ENCODE measurements around the gene BAIAP2.
A peak's percentile ranks its signal among the peaks of the same experiment; 100 is the strongest.

The BAIAP2 gene

DNA sequence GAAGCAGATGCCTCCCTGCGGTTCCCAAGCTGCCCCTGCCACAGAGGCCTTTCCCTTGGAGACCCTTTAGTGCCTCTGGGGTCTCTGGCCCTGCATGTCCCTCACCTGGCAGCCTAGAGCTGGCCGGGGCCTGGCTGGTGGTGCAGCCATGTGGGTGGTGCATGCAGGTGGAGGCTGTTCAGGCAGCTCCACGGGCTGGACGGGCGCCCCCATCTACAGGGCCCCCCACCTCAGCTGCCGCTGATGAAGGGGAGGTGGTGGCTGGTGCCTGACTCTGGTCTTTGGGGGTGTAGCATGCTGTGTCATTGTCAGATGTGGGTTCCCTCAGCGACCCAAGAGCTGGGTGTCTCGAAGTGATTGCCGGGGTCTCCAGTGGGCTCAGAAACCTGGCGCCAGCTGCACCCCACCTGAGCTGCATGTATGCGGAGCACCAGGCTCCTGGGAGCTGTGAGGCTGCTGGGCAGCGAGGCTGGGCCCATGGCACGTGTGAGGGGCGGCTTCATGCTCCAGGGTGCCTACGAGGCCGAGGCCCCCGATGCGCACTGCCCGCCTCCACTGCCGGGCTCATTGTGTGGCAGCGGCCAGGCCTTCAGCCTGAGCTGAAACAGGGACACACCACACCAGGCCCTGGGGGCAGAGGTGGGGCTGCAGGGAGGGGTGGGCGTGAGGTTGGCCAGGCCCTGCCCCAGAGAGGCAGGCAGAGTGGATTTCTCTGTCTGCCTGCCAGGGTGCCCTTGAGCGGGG is 57.0 kb downstream of the BAIAP2 start:
- no peak for DNase-seq

DNA sequence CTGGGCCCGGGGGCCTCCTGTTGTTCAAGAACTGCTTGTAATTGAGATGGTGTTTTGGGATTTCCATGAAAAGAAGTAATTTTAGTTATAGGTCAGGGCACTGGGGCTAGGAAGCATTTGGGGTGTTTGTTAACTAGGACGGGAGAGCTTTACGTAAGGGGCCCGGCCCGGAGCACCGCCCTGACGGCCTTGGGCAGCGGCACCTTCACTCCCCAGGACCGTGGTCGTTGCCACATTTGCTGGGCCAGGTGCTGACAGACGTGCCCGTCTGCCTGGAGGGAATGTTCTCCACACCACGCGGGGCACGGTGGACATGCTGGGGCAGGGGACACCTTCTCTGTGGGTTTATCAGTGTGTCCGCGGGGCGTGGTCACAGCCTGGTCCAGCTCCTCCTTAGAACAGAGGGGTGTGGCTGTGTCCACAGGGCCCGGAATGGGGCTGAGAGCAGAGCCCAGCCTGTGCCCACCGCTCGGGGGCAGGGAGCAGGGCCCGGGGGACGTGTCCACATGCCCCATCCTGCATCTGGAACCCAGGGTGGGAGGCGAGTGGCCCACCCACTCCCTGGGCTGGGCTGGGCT is 57.7 kb downstream of the BAIAP2 start:
- no peak for DNase-seq

DNA sequence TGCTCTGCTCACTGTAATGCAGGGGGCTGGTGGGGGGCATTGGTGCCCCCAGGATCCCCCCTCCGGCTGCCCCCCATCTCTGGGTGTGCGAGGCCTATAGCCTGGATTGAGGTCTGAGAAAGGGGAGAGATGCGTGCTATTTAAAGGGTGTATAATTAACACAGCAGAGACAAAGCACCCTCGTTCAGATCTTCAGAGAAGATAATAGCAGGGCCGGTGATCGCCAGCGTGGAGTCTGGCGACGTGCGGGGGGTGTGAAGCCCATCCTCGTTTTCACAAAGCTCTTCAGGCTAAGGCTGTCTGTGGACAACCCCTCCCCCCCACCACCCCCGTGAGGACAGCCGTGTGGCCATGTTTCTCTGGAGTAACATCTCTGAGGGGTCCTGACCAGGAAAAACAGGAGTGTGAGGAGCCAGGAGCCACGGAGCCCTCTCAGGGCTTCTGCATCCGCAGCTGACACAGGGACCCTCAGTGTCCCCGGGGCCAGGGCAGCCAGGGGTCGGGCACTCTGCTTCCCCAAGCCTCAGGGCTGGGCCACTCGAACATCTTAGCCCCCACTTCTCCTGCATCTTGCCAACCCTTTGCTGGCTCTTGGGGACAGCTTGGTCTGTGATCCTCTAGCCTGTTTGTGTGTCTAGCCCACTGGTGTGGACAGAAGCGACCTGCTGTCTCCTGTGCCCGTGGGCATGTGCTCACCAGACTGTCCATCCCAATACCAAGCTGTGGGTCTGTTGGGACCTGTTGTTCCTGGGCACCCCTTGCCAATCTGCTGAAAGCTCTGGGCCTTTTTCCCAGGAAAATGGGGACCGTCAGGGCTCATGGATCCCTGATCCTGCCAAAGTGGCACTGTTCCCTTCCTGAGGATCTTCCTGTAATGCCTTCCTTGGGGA is 58.9 kb downstream of the BAIAP2 start:
- no peak for DNase-seq

- DNase-seq: peak; percentile 91
Measured at GRCh38 chr17:81094509-81095382, 59.8 kb downstream of the BAIAP2 start.

DNA sequence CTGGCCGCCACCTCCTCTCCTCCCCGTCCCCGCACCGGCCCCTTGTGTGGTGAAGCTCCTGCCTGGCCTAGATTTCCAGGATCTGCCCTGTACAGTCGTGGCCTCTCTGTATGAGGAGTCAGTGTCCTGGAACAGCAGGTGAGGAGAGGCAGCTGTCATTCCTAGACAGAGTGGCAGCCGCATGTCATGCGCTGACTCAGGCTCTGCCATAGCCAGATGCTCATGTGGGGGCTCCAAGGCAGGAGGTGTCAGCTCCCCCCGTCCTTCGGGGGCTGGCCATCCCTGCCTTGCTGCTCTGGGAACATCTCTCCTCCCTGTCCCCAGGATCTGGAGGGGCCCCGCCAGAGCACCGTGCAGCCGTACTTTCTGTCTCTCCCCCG is 60.4 kb downstream of the BAIAP2 start:
- peak; percentile 42 for DNase-seq

GRCh38 chr17:81096741-81097133 is 61.8 kb downstream of the BAIAP2 start:
- no peak for DNase-seq

DNA sequence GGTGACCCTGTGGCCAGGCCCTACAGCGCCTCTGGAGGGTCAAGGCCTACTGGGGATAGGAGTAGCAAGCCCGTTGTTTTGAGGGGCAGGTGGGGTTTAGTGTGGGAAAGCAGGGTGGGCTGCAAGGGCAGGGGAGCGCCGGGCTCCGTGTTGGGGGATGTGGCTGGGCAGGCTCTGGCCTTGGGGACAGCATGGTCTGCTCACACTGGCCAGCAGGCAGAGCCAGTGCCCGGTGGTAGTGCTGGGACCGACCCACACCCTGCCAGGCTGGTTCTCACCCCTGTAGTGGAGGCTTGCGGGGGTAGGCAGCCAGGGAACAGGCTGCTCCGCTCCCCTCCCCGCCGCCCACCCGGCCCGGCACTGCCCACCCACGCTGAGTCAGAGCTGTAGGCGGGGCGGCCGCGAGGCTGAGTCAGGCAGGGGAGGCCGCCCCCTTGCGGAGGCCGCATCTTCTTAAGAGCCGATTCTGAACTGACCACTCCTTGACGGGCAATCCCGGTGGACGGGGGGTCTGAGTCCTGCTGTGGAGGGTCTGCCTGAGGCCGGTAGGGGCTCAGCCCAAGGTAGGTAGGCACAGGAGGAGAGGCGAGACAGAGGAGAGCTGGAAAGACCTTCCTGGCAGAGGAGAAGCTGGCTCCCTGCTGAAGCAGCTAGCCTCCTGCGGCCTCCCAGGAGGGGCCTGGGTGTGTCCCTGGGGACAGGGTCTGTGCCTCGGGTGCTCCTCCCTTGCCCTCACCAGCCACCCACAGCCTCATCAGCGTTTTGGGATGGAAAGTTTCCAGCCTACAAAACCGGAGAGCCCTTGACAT is 62.4 kb downstream of the BAIAP2 start:
- DNase-seq: peak; percentile 68

DNA sequence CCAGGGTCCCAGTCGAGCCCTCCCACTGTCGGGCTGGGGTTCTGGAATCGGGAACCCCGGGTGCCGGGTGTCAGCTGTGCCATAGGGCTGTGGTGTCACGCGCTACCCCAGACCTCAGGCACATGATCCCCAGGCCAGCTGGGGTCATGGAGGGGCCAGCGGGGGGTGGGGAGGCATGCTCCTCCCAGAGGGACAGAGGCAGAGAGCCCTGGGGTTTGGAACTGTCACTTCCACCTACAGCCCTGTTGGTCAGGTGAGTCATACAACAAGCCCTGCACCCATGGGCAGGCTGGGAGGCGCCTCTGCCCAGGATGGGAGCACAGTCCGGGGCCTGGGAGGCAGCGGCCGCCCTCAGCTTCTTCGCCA is 63.0 kb downstream of the BAIAP2 start:
- no peak for DNase-seq

GRCh38 chr17:81099888-81100287 is 64.9 kb downstream of the BAIAP2 start:
- DNase-seq: no peak

DNA sequence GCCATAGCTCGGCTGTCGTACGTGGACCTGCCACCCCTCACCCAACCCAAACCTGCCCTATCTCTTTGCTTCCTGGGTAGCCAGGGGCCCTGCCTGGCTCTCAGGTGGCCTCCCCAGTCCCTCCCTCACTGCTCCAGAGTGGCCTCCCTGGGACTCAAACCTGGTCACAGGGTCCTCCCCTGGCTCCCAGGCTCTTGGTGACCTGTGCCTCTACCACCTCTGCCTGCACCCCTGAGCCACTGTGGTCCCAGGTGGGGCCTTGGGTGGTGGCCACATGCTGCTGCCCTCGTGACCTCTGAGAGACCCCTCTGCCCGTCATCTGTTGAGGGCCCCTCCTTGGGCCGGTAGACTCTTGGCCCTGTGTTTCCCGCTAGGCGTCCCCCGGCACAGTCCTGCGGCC is 65.7 kb downstream of the BAIAP2 start:
- DNase-seq: no peak

- peak; percentile 90 for DNase-seq
Measured at GRCh38 chr17:81101614-81102306, 66.8 kb downstream of the BAIAP2 start.

DNA sequence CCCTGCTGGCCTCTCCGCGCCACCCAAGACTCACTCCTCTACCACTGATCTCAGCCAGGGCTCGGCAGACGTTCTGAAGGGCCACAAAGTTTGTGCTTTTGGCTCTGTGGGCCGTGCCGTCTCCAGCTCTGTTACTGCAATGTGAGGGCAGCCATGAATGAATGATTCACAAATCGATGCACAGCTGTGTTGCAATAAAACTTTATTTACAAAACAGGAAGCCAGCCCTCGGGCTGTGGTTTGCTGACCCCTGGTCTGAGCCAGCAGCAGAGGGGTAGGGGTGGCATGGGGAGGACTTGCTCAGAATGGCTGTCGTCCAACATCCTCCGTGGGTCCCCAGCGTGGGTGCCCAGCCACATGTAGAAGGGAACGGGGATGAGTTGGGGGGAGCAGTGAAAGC is 67.4 kb downstream of the BAIAP2 start:
- no peak for DNase-seq

DNA sequence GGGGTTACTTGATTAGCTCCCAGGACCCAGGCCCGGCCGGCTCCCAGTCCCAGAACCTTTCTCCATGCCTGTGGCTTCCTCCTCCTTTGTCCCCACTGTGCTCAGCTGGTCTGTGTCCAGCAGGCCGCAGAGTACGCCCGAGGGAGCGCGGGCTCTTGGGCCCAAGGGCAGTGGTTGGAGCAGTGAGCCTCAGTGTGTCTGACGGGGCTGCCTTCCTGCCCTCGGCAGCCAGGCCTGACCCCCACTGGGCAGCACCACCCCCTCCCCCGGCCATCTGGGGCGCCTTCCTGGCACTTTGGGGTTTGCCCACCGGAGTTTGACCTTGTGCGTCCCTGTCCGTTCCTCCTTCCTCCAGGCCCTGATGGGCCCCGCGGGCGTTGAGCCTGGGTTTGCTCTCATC is 67.9 kb downstream of the BAIAP2 start:
- DNase-seq: no peak

DNA sequence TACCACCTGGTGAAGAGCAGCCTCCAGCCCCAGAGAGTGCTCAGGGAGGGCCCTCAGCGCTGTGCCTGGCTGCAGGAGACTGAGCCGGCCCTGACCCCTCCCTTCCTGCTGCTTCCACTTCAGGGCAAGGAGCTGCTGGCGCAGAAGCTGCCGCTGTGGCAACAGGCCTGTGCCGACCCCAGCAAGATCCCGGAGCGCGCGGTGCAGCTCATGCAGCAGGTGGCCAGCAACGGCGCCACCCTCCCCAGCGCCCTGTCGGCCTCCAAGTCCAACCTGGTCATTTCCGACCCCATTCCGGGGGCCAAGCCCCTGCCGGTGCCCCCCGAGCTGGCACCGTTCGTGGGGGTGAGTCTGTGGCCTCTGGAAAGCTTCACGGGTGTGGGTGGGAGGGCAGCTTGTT is 68.4 kb downstream of the BAIAP2 start:
- no peak for DNase-seq

DNA sequence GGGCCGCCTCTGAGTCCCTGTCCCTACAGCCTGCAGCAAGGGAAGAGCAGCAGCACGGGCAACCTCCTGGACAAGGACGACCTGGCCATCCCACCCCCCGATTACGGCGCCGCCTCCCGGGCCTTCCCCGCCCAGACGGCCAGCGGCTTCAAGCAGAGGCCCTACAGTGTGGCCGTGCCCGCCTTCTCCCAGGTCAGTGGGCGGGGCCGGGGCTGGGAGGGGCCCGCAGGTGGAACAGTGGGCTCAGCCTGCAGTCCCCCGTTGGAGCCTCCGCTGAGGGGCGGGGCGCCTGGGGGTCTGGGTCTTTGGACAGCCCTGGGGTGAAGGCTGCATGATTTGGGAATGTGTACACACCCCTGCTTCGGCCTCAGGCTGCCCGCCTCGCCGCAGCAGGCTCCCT is 71.8 kb downstream of the BAIAP2 start:
- DNase-seq: no peak

GRCh38 chr17:81108220-81108619 is 73.3 kb downstream of the BAIAP2 start:
- DNase-seq: no peak

DNA sequence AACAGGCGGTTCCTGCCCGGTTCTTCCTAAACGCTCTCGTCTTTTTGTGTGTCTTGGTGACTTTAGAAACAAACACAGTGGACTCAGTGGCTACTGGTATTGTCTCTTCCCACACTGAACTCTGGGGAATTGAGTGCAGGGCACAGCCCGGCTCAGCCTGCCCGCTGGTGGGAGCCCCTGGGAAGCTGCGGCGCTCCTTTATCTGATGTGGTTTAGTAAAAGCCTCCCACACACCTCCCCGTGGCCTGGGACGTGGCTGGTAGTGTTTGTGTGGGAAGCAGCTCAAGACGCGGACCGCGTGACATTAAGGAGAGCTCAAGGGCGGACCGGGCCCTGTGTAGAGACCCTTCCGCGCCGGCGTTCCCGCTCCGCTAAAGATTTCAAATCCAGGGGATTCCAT is 75.0 kb downstream of the BAIAP2 start:
- DNase-seq: no peak

DNA sequence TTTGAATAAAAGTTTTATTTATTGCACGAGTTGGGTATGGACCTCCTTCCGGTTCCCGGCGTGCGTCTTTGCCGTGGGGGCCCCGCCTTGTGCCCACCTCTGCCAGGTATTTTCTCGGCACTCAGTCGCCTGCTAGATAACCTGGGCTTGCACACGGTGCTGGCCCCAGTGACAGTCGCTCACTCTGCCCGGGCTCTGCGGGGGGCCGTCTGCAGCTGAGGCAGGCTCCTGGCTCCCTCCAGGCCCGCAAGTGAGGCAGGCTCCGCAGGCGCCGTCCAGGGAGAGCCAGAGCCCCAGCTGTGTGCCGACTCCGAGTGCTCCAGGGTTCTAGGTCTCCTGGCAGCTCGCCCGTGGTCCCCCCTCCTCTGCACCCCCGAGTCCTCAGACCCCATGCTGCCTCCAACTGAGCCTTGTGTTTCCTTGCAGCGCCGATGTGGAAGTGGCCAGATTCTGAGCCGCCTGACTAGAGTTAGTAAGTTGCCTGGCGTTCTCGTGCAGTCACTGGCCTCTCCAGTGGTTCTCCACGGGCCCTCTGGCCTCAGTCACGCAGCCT is 75.6 kb downstream of the BAIAP2 start:
- DNase-seq: no peak

DNA sequence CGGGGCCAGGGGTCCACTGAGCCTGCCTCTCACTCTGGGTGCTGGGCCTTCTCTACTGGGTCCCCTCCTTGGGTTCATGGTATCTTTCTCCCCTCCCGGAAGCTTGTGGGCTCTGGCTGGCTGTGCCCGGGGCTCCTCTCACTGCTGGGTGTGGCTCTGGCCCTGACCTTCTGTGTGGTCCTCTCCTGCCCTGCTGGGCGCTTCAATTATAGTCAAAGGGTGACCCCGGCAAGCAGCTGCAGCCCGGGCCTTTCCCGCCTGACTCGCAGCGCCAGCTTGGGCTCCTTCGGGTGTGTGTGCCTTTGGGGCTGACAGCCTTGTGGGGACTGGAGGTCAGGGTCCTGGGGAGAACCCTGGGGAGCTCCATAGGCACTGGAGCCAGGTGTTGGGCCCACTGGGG is 76.1 kb downstream of the BAIAP2 start:
- DNase-seq: no peak

DNA sequence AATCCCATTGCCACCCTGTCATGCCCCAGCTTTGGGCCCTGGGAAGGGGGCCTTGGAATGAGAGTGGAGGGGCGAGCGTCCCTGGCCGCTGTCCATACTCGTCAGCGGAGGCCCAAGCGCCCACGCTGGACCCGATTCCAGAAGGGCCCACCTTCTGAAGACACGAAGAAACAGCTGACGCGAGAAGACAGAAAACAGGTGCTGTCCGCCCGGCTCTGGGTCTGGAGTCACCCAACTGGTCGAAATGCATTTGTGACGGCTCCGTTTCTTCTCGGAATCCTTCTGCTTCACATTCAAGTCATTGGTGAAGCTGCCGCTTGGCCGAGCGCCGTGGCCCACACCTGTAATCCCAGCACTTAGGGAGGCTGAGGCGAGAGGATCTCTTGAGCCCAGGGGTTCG is 77.5 kb downstream of the BAIAP2 start:
- no peak for DNase-seq

GRCh38 chr17:81113158-81113724 is 78.3 kb downstream of the BAIAP2 start:
- DNase-seq: no peak

All from CD4-positive, alpha-beta T cell treated with Interleukin-17A for 4 hours (primary cell).